OCI-M2 (cell line): Measurements from ENCODE around the gene AGBL4.

Source experiments
- DNase-seq: peaks from one replicate; lab custom pipeline; 2025; ENCODE audit not compliant: unreplicated experiment; lab: John Stamatoyannopoulos, UW

Gene AGBL4

GRCh38 chr1:48953617-48954016 is 1070.1 kb downstream of the AGBL4 start:
- DNase-seq = no peak

DNA sequence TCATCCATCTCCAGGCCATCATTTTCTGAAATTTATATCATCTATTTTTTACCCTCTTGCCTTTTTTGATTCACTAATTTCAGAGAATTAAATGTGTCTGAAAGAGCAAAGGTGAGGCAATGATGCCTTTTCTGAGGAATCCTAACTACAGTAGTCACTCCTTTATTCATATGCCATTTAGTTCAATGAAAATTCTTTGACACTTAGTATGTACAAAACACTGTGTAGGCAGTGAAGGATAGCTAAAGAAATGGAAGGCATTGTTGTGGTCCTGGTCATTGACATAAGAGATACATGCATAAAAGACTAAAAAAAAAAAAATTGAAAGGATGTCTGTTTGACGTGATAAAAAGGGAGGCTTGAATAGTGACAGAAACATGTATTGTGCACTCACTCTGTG is 1075.2 kb downstream of the AGBL4 start:
- no peak for DNase-seq

DNA sequence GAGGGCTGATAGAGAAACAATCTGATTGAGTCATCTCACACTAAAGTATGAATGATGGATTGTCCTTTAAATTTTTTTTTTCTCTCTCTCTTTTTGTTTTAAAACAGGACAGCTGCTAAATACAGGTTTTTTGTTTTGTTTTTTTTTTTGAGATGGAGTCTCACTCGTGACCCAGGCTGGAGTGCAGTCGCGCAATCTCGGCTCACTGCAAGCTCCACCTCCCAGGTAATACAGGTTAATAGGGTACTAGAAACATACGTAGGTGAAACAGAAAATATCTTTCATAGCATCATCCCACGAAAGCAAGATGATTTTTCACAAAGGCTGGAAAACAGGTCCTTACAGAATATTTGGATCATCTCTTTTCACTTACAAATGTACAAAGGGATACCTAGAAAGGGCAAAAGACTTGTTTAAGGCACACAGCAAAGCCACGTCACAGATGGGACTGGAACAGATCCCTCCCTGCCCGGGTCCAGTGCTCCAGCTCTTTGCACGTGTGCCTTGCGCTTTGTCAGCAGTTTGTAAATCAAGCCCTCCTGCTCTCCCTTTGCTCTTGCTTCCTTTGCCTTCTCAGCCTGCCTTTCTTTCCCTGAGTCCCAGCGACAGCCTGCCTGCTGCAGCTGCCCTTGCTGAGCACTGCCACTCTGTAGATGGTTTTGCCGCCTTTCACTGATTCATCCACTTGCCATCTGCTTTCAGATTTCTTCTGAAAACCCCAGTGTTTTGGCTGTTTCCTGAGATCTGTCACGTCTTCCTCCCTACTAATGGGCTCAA is 1075.8 kb downstream of the AGBL4 start:
- no peak for DNase-seq

GRCh38 chr1:48946070-48946469 is 1077.7 kb downstream of the AGBL4 start:
- DNase-seq = no peak

GRCh38 chr1:48944811-48945210 is 1078.9 kb downstream of the AGBL4 start:
- DNase-seq = no peak

DNA sequence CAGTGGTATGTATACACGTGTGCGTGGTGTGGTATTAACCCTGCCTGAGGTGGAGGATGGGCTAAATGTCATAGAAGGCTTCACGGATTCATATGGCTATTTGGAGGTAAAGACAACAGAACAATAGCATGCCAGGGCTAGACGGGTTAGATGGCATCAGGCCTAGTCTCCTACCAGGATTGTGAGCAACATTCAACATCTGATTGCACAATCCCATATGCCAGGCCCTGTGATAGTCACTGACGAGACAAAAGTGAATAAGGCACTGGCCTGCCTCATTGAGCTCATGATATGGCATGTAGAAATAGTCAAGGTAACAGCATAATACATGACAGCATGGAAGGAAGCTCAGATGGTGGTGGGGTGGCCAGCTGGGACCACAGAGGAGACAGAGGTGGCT is 1079.9 kb downstream of the AGBL4 start:
- DNase-seq = no peak

DNA sequence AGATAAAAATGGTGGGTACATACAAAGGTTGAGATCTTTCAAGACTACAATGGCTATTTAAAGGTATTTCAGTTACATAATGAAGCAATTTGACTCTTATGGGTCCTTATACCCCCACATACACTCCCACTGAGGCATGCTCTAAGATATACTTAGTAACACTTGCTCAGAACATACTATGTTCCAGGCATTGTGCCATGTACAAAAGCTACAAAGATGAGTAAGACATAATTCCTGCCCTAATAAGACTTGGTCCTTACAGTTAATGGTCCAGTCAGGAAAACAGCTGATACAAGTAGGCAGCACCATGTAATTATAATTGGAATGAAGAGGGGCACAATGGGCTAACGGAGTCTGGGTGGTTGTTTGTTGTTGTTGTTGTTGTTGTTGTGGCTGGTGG is 1080.4 kb downstream of the AGBL4 start:
- no peak for DNase-seq

DNA sequence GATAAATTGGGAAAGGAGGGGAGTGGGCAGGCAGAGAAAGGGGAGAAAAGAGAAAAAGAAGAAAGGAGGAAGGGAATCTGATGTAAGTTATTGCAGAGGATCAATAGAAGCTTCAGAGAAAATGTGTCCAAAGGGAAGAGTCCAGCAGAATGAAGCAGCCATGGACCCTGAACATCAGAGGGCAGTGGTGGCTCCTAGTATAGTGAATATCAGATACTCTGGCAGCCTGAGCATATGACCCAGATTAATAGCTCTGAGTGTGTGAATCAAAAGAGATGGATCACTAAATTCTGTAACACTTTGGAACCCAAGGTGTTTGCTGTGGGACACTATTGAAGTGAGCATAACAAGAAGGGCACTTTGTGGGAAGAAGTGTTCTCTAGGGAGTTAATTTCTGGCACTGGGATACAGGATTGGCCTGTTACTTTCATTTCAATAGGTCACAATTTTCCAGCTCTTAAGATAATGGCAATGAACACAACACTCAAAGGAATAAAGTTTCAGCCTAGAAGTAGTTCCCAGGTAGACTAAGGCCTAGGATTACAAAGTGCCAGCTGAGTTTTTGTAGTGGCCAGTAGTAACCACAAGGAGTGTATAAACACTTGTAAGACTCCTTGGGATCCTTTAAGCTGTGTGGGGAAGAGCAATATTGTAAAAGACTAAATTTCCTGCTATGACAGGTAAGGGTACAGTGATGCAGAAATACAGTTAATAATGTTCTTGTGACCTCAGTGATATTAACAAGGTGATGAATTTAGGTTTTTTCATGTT is 1082.6 kb downstream of the AGBL4 start:
- no peak for DNase-seq

GRCh38 chr1:48940354-48940753 is 1083.4 kb downstream of the AGBL4 start:
- DNase-seq = no peak

DNA sequence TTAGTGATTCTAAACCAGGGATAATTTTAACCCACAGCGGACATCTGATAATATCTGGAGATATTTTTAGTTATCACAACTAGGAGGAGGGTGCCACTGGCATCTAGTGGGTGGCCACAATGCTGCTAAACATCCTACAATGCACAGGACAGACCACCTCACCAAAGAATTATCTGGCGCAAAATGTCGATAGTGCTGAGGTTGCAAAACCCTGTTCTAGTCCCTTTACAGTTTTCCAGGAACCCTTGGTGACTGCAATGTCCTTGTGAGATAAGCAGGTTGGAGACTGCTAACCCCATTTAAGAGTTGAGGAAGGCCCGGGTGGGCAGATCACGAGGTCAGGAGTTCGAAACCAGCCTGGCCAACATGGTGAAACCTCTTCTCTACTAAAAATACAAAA is 1083.9 kb downstream of the AGBL4 start:
- DNase-seq = no peak

DNA sequence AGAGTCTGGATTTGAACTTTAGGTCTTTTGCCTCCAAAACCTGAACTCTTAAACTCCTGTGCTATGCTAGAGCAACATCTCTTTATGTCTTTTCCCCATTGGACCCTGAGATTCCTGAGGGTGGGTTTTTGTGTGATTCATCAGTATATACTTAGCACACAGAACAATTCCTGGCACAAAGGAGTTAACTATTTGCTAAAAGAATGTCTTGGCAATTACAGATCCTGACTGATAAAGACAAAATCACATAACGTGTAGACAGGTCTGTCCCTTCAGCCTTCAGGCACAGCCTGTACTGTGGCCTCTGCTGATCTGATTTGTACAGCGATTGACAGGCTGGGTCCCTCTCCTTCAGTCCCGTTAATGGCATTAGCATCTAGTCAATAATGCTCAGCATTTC is 1084.7 kb downstream of the AGBL4 start:
- no peak for DNase-seq

GRCh38 chr1:48937732-48938131 is 1086.0 kb downstream of the AGBL4 start:
- no peak for DNase-seq

GRCh38 chr1:48936436-48936835 is 1087.3 kb downstream of the AGBL4 start:
- DNase-seq = no peak

- no peak for DNase-seq
Observed at GRCh38 chr1:48932366-48932765, 1091.4 kb downstream of the AGBL4 start.

GRCh38 chr1:48931506-48932192 is 1092.1 kb downstream of the AGBL4 start:
- DNase-seq = no peak

- no peak for DNase-seq
Observed at GRCh38 chr1:48930011-48930410, 1093.7 kb downstream of the AGBL4 start.

DNA sequence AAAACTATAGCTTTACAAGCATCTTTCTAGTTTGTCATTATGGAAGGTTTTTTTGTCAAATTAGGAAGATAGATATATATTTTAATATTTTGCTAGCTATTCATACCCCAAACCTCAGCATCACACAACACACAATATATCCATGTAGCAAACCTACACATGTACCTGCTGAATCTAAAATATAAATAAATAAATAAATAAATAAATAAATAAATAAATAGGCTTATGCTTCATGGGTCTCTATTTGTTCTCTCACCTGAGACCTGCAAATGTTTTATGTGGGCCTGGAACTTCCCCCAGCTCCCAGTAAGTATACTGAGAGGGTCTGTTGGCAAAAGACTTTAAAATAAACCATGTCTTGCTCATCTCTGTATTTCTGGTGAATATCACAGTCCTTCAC is 1099.7 kb downstream of the AGBL4 start:
- DNase-seq = no peak

DNA sequence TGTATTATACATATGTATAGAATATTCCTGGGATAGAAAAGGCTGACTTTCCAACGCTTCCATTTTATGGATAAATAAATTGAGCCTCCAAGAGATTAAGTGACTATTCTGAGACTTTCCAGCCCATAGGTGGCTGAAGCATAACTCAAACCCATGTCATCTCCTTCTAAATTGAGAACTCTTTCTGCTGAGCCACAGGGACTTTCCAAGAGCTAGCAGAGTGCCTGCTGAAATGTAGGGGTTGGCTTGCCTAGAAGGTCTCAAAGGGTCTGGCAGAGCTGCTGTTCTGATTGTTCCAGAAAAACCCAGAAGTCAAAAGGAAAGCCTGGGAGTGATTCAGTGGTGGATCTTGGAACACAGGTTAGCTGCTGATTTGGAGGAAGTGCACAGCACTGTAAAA is 1100.6 kb downstream of the AGBL4 start:
- no peak for DNase-seq

- DNase-seq = no peak
Observed at GRCh38 chr1:48920851-48921250, 1102.9 kb downstream of the AGBL4 start.

- no peak for DNase-seq
Observed at GRCh38 chr1:48917901-48918603, 1105.7 kb downstream of the AGBL4 start.

DNA sequence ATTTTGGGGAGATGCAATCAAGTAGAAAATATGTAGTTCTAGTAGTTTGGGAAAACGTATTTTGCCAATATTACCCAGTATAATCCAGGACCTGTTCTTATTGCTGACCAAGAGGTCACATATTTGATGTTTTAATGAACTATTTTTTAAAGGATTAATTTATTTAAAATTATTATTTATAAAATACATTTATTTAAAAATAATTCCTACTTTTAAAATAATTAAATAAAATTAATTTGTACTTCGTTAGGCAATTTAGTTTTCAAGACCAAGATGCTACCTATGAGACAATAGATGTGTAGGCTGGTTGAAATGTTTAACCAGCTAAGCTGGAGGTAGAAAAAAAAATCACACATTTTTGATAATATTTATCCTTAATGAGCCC is 1106.7 kb downstream of the AGBL4 start:
- DNase-seq = no peak
